ENCODE data around the gene FAM107B. TPM values are rescaled to one million over a fixed set of nuclear protein-coding genes. Genes with fewer than 3 reads are reported as not detected.

Gene FAM107B
- total and polyA plus RNA-seq, 2 donors, result 49.1 to 52.3 TPM

- Histone ChIP-seq H3K27me3 (ENCODE audit: control insufficient read depth in 2 of 2, insufficient read depth in 1 of 2, low read length in 1 of 2) (no peaks in the 10 kb centered on the region), H3K36me3 (ENCODE audit: control insufficient read depth in 2 of 2, insufficient read depth in 2 of 2, low read length in 1 of 2) (no peaks in the 10 kb centered on the region), H3K4me1 (ENCODE audit: control insufficient read depth in 2 of 2, insufficient read depth in 2 of 2, low read length in 2 of 2) (peaks cover 19 to 44% of the 10 kb centered on the region in 2 donors), H3K27ac (ENCODE audit: low read depth in 1 of 2, low read length in 1 of 2) (peak overlapping the region in 1 of 2 donors; percentile 9), H3K9me3 (ENCODE audit: control insufficient read depth in 2 of 2, insufficient read depth in 1 of 2, low read length in 1 of 2) (no peaks in the 10 kb centered on the region), H3K4me3 (ENCODE audit: low read length in 2 of 2) (no peak overlapping the region)
- WGBS, result 91% methylated on average over 12 of the region's 12 CpGs
- no peak for DNase-seq (ENCODE audit: low read depth in 6 of 9, low spot score in 9 of 9)
These were observed 218.3 kb downstream of the FAM107B start for GRCh38 chr10:14556285-14556956.

GRCh38 chr10:14555807-14556206 lies 218.9 kb downstream of the FAM107B start:
- DNase-seq (ENCODE audit: low read depth in 6 of 9, low spot score in 9 of 9), result no peak
- 93% methylated on average over 4 of the region's 4 CpGs for WGBS
- Histone ChIP-seq H3K4me1 (ENCODE audit: control insufficient read depth in 2 of 2, insufficient read depth in 2 of 2, low read length in 2 of 2) (peaks cover 13 to 37% of the 10 kb centered on the region in 2 donors), H3K27me3 (ENCODE audit: control insufficient read depth in 2 of 2, insufficient read depth in 1 of 2, low read length in 1 of 2) (no peaks in the 10 kb centered on the region), H3K27ac (ENCODE audit: low read depth in 1 of 2, low read length in 1 of 2) (no peak overlapping the region), H3K36me3 (ENCODE audit: control insufficient read depth in 2 of 2, insufficient read depth in 2 of 2, low read length in 1 of 2) (no peaks in the 10 kb centered on the region), H3K9me3 (ENCODE audit: control insufficient read depth in 2 of 2, insufficient read depth in 1 of 2, low read length in 1 of 2) (no peaks in the 10 kb centered on the region), H3K4me3 (ENCODE audit: low read length in 2 of 2) (no peak overlapping the region)

- Histone ChIP-seq H3K27me3 (ENCODE audit: control insufficient read depth in 2 of 2, insufficient read depth in 1 of 2, low read length in 1 of 2) (no peaks in the 10 kb centered on the region), H3K4me3 (ENCODE audit: low read length in 2 of 2) (no peak overlapping the region), H3K36me3 (ENCODE audit: control insufficient read depth in 2 of 2, insufficient read depth in 2 of 2, low read length in 1 of 2) (no peaks in the 10 kb centered on the region), H3K27ac (ENCODE audit: low read depth in 1 of 2, low read length in 1 of 2) (no peak overlapping the region), H3K4me1 (ENCODE audit: control insufficient read depth in 2 of 2, insufficient read depth in 2 of 2, low read length in 2 of 2) (peaks cover 8 to 28% of the 10 kb centered on the region in 2 donors), H3K9me3 (ENCODE audit: control insufficient read depth in 2 of 2, insufficient read depth in 1 of 2, low read length in 1 of 2) (no peaks in the 10 kb centered on the region)
- 60% methylated on average over 3 of the region's 3 CpGs for WGBS
- DNase-seq (ENCODE audit: low read depth in 6 of 9, low spot score in 9 of 9), result no peak
These were observed 220.0 kb downstream of the FAM107B start for GRCh38 chr10:14554491-14555205.

GRCh38 chr10:14554091-14554490 lies 220.6 kb downstream of the FAM107B start:
- H3K9me3 ChIP-seq (ENCODE audit: control insufficient read depth in 2 of 2, insufficient read depth in 1 of 2, low read length in 1 of 2), result no peaks in the 10 kb centered on the region
- H3K4me3 ChIP-seq (ENCODE audit: low read length in 2 of 2), result no peak overlapping the region
- WGBS, result 92% methylated on average over 3 of the region's 3 CpGs
- no peak overlapping the region for H3K27ac ChIP-seq (ENCODE audit: low read depth in 1 of 2, low read length in 1 of 2)
- H3K27me3 ChIP-seq (ENCODE audit: control insufficient read depth in 2 of 2, insufficient read depth in 1 of 2, low read length in 1 of 2), result no peaks in the 10 kb centered on the region
- DNase-seq (ENCODE audit: low read depth in 6 of 9, low spot score in 9 of 9), result no peak
- no peaks in the 10 kb centered on the region for H3K36me3 ChIP-seq (ENCODE audit: control insufficient read depth in 2 of 2, insufficient read depth in 2 of 2, low read length in 1 of 2)
- peaks cover 4 to 24% of the 10 kb centered on the region in 2 donors for H3K4me1 ChIP-seq (ENCODE audit: control insufficient read depth in 2 of 2, insufficient read depth in 2 of 2, low read length in 2 of 2)

DNA sequence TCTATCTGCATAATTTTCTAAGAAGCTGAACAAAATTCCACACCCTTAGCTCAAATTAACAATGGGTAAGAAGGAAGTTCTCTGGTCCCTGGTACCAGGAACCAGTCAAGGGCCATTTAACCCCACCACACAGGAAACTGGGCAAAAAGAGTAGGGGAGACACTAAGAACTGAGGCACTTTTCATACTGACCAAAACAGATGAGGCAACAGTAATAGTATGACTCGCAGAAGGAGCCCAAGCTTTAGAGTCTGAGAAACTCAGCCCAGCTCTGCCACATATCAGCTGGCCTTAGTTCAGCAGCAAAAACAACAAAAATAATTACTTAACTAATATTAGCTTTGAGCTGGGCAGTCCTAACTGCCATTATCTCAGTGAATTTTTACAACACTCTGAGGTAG lies 221.2 kb downstream of the FAM107B start:
- 98% methylated on average over 1 of the region's 1 CpG for WGBS
- no peak for DNase-seq (ENCODE audit: low read depth in 6 of 9, low spot score in 9 of 9)
- Histone ChIP-seq H3K36me3 (ENCODE audit: control insufficient read depth in 2 of 2, insufficient read depth in 2 of 2, low read length in 1 of 2) (no peaks in the 10 kb centered on the region), H3K4me3 (ENCODE audit: low read length in 2 of 2) (no peak overlapping the region), H3K27me3 (ENCODE audit: control insufficient read depth in 2 of 2, insufficient read depth in 1 of 2, low read length in 1 of 2) (no peaks in the 10 kb centered on the region), H3K4me1 (ENCODE audit: control insufficient read depth in 2 of 2, insufficient read depth in 2 of 2, low read length in 2 of 2) (peaks cover 0 to 20% of the 10 kb centered on the region in 2 donors), H3K27ac (ENCODE audit: low read depth in 1 of 2, low read length in 1 of 2) (no peak overlapping the region), H3K9me3 (ENCODE audit: control insufficient read depth in 2 of 2, insufficient read depth in 1 of 2, low read length in 1 of 2) (no peaks in the 10 kb centered on the region)

DNA sequence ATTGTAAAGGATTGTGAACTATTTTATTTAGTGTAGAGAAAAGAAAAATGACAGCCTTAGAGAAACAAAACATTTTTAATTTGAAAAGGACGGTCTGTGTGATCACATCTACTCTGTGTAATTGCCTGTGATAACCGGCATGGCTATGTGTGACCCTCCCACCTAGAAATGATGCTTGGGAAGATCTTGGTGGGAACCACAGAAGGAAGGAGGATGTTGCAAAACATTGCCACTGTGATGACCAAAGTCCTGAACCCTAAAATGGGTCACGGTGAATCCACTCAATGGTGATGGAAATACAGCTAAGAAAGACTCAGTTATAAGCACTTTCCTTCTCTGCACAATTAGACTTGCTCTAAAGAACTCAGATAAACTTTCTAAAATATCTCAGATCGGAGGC lies 222.7 kb downstream of the FAM107B start:
- WGBS, result 95% methylated on average over 4 of the region's 4 CpGs
- no peaks in the 10 kb centered on the region for H3K9me3 ChIP-seq (ENCODE audit: control insufficient read depth in 2 of 2, insufficient read depth in 1 of 2, low read length in 1 of 2)
- H3K27me3 ChIP-seq (ENCODE audit: control insufficient read depth in 2 of 2, insufficient read depth in 1 of 2, low read length in 1 of 2), result no peaks in the 10 kb centered on the region
- DNase-seq (ENCODE audit: low read depth in 6 of 9, low spot score in 9 of 9), result no peak
- no peak overlapping the region for H3K4me3 ChIP-seq (ENCODE audit: low read length in 2 of 2)
- H3K4me1 ChIP-seq (ENCODE audit: control insufficient read depth in 2 of 2, insufficient read depth in 2 of 2, low read length in 2 of 2), result peaks cover 2 to 20% of the 10 kb centered on the region in 2 donors
- H3K27ac ChIP-seq (ENCODE audit: low read depth in 1 of 2, low read length in 1 of 2), result no peak overlapping the region
- H3K36me3 ChIP-seq (ENCODE audit: control insufficient read depth in 2 of 2, insufficient read depth in 2 of 2, low read length in 1 of 2), result no peaks in the 10 kb centered on the region

DNA sequence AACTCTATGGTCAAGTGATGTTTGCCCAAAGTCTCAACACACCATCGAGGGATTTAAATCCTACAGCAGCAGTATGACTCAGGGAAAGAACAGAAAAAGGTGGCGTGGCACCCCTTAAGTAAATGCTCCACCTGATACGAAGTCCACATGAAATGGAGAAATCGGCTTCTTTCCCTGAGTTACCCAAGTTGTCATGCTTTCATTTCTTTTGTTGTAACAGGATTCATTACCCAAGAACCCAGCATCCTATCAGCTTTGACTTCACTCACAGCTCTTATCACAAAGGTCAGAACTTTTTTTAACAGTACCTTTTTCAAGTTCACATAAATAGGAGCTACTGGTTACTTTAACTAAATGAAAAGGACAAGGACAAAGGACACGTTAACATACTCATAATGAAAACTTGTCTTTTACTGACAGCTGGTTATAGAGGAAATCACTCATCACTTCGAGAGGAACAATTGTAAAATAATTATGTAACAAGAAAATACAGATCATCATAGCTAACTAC lies 224.2 kb downstream of the FAM107B start:
- H3K9me3 ChIP-seq (ENCODE audit: control insufficient read depth in 2 of 2, insufficient read depth in 1 of 2, low read length in 1 of 2), result no peaks in the 10 kb centered on the region
- H3K4me1 ChIP-seq (ENCODE audit: control insufficient read depth in 2 of 2, insufficient read depth in 2 of 2, low read length in 2 of 2), result peaks cover 2 to 11% of the 10 kb centered on the region in 2 donors
- WGBS, result 93% methylated on average over 6 of the region's 6 CpGs
- no peak for DNase-seq (ENCODE audit: low read depth in 6 of 9, low spot score in 9 of 9)
- no peaks in the 10 kb centered on the region for H3K27me3 ChIP-seq (ENCODE audit: control insufficient read depth in 2 of 2, insufficient read depth in 1 of 2, low read length in 1 of 2)
- H3K36me3 ChIP-seq (ENCODE audit: control insufficient read depth in 2 of 2, insufficient read depth in 2 of 2, low read length in 1 of 2), result no peaks in the 10 kb centered on the region
- no peak overlapping the region for H3K27ac ChIP-seq (ENCODE audit: low read depth in 1 of 2, low read length in 1 of 2)
- no peak overlapping the region for H3K4me3 ChIP-seq (ENCODE audit: low read length in 2 of 2)

- 98% methylated on average over 6 of the region's 6 CpGs for WGBS
- Histone ChIP-seq H3K27ac (ENCODE audit: low read depth in 1 of 2, low read length in 1 of 2) (no peak overlapping the region), H3K4me3 (ENCODE audit: low read length in 2 of 2) (no peak overlapping the region), H3K4me1 (ENCODE audit: control insufficient read depth in 2 of 2, insufficient read depth in 2 of 2, low read length in 2 of 2) (peaks cover 2 to 8% of the 10 kb centered on the region in 2 donors), H3K36me3 (ENCODE audit: control insufficient read depth in 2 of 2, insufficient read depth in 2 of 2, low read length in 1 of 2) (no peaks in the 10 kb centered on the region), H3K9me3 (ENCODE audit: control insufficient read depth in 2 of 2, insufficient read depth in 1 of 2, low read length in 1 of 2) (no peaks in the 10 kb centered on the region), H3K27me3 (ENCODE audit: control insufficient read depth in 2 of 2, insufficient read depth in 1 of 2, low read length in 1 of 2) (no peaks in the 10 kb centered on the region)
- DNase-seq (ENCODE audit: low read depth in 6 of 9, low spot score in 9 of 9), result no peak
These were observed 225.2 kb downstream of the FAM107B start for GRCh38 chr10:14549496-14549895.

GRCh38 chr10:14548970-14549369 lies 225.7 kb downstream of the FAM107B start:
- Histone ChIP-seq H3K27me3 (ENCODE audit: control insufficient read depth in 2 of 2, insufficient read depth in 1 of 2, low read length in 1 of 2) (no peaks in the 10 kb centered on the region), H3K36me3 (ENCODE audit: control insufficient read depth in 2 of 2, insufficient read depth in 2 of 2, low read length in 1 of 2) (no peaks in the 10 kb centered on the region), H3K4me1 (ENCODE audit: control insufficient read depth in 2 of 2, insufficient read depth in 2 of 2, low read length in 2 of 2) (peaks cover 2 to 3% of the 10 kb centered on the region in 2 donors), H3K4me3 (ENCODE audit: low read length in 2 of 2) (no peak overlapping the region), H3K9me3 (ENCODE audit: control insufficient read depth in 2 of 2, insufficient read depth in 1 of 2, low read length in 1 of 2) (no peaks in the 10 kb centered on the region), H3K27ac (ENCODE audit: low read depth in 1 of 2, low read length in 1 of 2) (no peak overlapping the region)
- DNase-seq (ENCODE audit: low read depth in 6 of 9, low spot score in 9 of 9), result no peak
- over 99% methylated on average over 3 of the region's 3 CpGs for WGBS
